PC-9 (cell line): Measurements from ENCODE around the gene UCP3.

Experiments used
- CTCF ChIP-seq: fragments of 200-600 bp; sonication (generic); conservative IDR thresholded peaks from 2 replicates; pipeline ENCODE4 v1.6.1; 2017; ENCODE audit warnings: mixed run types, antibody characterized with exemption, mild to moderate bottlenecking, moderate library complexity
- EZH2 ChIP-seq: fragments of 200-600 bp; sonication (generic); IDR thresholded peaks from 2 replicates; pipeline ENCODE4 v1.8.0; 2017; ENCODE audit warnings: antibody characterized with exemption, low read depth

DNA sequence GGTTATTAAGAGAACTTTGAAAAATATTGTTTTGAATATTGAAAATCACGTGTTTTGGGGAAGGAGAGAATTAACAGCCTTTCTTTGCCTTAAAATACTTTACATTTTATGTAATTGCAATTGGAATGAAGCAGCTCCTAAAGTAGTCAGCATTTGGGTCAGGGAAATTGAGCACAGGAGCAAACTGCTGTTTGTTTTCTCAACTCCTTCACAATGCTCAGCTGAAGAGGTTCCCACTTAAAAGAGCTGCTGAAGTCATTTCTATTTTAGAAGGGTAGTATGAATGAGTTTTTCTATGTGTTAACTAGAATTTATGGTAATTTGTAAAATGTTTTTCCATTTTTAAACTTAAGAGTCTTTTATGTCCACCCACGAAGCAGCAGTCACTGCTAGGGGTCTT, 18.2 kb downstream of the UCP3 start:
- TF ChIP-seq CTCF (no peak), EZH2 (no peak)
